ENCODE data around the gene SNORC.

DNA sequence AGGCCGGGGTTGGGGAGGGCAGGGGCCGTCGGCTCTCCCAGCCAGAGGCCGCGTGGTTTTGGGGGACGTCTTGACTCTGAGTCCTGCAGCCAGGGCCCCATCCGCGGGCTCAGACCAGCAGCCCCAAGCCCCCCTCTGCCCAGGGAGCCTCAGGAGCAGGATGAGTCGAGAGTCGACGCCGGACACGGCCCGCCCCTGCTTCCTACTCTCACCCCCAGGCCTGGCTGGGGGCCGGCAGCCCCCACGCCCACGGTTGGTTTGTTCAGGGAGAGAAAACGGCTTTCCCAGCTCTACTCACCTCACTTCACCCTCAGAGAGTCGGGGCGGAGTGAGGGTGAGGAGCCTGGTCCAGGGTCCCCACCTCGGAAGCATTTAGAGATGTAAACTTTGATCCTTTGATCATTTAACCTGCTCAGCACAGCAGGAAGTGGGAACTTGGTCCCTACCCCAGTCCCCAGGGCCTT lies 6.9 kb downstream of the SNORC start:
- no peak for TF ChIP-seq POLR2A (IDR thresholded peaks at IDR 0.05)
- TF ChIP-seq, protein P1, sequence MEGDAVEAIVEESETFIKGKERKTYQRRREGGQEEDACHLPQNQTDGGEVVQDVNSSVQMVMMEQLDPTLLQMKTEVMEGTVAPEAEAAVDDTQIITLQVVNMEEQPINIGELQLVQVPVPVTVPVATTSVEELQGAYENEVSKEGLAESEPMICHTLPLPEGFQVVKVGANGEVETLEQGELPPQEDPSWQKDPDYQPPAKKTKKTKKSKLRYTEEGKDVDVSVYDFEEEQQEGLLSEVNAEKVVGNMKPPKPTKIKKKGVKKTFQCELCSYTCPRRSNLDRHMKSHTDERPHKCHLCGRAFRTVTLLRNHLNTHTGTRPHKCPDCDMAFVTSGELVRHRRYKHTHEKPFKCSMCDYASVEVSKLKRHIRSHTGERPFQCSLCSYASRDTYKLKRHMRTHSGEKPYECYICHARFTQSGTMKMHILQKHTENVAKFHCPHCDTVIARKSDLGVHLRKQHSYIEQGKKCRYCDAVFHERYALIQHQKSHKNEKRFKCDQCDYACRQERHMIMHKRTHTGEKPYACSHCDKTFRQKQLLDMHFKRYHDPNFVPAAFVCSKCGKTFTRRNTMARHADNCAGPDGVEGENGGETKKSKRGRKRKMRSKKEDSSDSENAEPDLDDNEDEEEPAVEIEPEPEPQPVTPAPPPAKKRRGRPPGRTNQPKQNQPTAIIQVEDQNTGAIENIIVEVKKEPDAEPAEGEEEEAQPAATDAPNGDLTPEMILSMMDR (IDR thresholded peaks at IDR 0.05): no peak

Data from right lobe of liver (tissue), 4 donors.